Stimulated activated CD8-positive, alpha-beta memory T cell treated with anti-CD3 and anti-CD28 coated beads, Interleukin-12 subunit alpha, Interleukin-12 subunit beta, amount 100 ng/mL, for 24 hours (primary cell): ENCODE results near the gene TRDMT1.
"Not testable (repeated sequence)": the region's sequence is repeated elsewhere in the genome, so short reads cannot be mapped to it uniquely, and the experiment has no call there.

Experiments
- DNase-seq: peaks from one replicate; pipeline ENCODE4 v3.0.0-alpha.2; 2020; ENCODE audit errors: extremely low read depth

TRDMT1 gene

DNA sequence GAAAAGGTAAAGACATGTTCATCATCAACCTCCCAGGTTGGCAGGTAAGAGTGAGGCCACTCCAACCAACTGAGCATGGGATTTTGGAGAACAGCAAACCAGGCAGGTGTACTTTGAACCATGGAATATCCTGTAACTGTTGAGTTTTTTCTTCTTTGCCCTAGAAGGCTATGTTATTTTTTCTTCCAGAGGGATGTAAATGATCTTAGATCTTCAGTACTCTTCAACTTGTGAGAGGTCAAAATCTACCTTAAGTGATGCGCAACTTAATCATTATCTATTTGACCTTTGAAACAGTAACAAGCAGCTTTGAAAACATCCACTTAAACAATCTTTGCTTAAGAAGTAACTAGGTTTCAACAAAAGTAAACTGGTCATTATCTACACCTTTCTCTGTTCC, 71.7 kb downstream of the TRDMT1 start, which contains the start of gene CUBN:
CUBN (minus strand) TSS at position 71 of the 400 bp plus-strand sequence; CDS start at position 25, 46 bp downstream.
- no peak for DNase-seq

DNA sequence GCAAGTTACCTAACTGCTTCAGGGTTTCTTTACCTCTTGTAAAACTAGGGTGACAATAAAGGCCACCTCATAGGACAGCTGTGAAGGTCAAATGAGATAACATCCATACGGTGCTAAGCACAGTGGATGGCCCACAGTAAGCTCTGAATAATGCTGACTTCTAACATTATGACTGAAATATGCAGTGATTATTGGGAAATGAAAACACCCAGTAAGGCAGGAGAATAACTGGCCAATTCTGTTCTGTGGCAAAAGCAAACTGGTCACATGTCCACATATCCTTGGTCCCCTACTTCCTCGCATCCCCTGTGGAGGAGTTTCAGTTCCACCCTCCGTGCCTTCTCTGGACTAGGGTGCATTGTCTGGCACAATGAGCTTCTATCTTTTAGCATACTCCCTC, 73.2 kb downstream of the TRDMT1 start:
- no peak for DNase-seq

GRCh38 chr10:17126327-17126726, 75.1 kb downstream of the TRDMT1 start:
- no peak for DNase-seq

DNA sequence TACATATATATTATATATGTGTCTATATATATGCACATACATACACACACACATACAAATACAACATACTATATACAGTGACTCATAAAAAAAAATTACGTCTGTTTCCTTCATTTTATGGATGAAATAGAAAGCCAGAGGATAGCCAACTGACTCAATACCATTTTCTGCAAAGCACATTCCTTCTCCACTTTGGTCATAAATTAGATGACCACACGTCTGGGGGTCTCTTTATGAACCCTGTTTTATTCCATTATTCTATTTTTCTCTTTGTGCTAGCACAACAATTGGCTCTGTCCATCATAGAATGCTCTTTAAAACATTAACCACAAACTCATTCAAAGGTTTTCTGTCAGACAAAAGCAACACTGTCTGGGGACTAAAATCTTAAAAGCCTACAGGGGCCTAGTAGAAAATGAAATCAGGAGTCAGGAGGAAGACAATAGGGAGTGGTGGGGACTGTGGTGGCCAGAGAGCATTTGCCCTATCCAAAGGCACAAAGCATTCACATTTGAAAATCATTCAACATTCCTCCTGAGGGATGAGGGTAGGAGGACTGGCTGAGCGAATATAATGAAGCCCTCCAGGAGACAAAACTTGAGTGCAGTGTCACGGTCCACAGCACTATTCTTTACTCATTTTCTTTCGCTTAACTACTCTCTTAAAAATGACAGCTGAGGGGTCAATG, 76.1 kb downstream of the TRDMT1 start:
- no peak for DNase-seq

GRCh38 chr10:17123961-17124360, 77.5 kb downstream of the TRDMT1 start:
- no peak for DNase-seq

- no peak for DNase-seq
These were observed 78.5 kb downstream of the TRDMT1 start for GRCh38 chr10:17122726-17123661.

DNA sequence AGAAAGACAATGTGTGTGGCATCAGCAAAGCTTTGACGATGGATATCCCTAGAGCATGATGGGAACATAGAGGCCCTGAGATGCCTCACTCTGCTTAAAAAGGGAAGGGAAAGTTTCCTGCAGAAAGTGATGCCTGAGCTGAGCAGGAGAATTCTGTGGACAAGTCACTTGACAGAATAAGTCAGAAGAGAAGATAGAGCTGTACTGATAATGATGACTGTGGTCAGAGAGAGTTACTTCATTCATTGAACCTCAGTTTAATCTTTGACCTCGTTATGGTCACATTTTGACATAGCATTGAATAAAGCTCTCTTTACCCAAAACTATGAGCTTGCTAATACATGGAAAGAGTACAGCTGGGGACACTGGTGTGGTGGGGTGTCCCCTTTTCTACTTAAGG, 79.4 kb downstream of the TRDMT1 start:
- no peak for DNase-seq

DNA sequence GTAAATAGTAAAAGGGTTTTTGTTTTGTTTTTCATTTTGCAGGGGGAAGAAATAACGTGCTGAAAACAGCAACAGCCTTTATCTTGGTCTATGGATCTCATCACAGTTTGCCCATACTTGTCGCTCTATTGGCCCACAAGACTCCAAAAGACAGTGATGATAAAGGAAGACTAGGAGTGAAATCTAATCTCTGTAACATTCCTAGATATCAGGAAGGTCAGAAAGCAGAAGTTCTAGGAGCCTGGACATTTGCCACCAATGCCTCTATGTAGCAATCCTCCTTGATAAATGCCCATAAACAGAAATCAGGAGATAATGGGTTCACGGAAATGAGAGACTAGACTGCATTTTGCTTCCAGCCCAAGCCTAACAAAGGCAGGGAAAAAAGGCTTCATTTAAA, 80.8 kb downstream of the TRDMT1 start:
- DNase-seq: no peak

DNA sequence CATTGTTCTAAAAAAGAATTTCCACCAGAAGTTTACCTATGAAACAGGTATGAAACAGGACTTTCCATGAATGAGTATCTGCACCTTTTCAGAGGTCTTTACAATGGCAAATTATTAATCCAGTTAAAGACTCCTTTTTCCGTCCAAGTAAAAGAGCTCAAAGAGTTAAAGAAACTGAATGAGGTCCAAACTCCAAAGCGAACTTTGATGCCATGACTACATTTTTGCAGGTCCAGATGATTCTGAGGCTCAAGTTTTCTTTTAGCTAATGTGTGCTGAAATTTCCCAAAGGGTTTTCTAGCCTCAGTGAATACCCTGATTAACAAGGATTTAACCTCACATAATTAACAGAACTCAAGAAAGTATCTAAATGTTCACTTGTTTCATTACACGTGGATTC, 81.6 kb downstream of the TRDMT1 start:
- no peak for DNase-seq

GRCh38 chr10:17116193-17116592, 85.3 kb downstream of the TRDMT1 start:
- DNase-seq: no peak

- no peak for DNase-seq
These were observed 85.8 kb downstream of the TRDMT1 start for GRCh38 chr10:17115683-17116082.

GRCh38 chr10:17114878-17115444, 86.5 kb downstream of the TRDMT1 start:
- DNase-seq: not testable (repeated sequence)

DNA sequence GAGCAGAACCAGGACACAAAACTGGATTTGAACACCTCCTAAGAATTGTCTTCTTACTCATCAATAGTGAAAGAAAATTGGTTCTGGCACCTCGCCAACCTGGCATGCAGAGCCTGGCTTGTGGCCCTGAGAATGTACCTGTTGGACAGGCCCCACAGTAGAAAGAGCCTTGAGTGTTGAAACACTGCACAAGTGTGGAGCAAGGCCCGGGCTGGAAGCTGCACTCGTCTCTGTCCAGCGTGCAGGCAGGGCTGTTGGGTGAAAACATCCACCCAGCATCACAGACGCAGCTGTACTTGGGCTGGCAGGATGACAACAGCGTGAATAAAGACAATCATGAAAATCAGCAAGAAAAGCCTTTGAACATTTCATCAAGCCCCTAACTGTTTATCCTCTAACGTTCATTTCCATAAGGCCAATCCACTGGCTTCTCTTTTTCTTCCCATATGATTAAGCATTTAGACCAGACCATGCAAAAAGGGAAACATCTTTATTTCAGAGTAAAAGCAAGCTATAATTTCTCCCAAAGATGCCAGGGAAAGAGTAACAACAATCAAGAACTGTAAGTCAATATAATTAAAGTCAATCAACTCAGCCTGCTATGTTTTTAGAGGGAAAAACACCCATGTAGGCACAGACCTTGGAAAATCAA, 87.5 kb downstream of the TRDMT1 start:
- no peak for DNase-seq

- no peak for DNase-seq
These were observed 88.1 kb downstream of the TRDMT1 start for GRCh38 chr10:17113346-17113745.

DNA sequence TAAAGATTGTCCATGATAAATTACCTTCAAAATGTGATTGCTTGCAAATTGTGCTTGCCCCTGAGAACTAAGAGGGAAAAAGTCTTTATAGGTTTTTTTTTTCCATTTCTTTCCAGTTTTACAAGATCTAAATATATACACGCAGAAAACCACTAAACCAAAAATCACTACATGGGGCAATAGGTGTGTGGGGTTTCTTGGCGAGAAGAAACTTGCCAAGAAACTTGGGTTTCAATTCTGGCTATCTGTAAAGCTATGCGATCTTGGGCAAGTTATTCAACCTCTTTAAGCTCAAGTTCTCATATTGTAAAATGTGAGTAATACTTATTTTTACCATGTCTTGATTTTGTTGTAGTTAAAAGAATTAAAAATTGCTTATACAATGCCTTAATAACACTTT, 88.9 kb downstream of the TRDMT1 start:
- DNase-seq: no peak

DNA sequence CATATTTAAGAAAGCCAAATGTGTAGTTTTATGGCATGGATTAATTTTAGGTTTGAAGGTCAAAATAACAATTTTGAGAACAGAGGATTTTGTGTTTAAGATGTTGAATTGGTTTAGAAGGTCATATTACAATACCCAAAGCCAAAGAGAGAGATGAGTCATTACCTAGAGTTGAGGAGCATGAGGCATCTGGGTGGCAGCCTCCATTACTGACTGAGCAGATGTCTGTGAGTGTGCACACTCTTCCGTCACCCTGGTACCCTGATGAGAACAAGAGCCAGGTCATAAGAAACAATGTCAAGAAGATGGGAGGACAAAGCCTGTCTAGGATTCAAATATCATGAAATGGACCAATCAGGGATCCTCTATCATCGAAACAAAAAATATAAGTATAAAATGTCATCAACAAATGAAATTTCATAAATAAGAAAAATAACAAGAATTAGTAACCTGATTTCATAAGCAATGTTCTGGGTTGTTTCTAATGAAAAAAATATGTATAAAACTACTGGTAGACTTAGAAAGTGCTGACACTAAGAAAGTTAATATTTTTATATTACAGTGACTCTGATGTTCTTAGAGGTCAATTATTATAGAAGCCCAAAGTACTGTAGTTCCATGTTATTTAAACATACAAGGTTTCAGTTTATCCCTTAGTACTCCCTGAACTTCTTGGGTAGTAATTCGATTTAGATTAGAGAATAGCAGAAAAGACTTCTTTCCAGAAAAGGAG, 91.8 kb downstream of the TRDMT1 start:
- DNase-seq: no peak

DNA sequence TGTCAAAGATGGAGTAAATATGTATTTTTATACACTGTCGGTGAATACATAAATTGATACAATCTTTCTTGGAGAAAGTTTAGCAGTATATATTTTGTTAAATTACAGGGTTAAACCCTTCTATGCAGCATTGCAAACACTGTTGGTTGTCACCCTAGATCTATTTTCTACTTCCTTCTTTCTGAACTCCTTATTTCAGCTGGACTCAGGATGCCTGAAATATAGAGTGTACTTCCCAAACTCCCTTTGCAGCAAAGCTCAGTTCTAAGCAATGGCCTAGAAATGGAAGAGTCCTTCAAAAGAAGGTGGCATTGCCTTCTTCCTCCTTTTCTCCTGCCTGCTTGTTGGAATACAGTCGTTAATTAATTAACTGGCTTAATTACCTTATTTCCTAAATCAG, 92.4 kb downstream of the TRDMT1 start:
- DNase-seq: no peak

DNA sequence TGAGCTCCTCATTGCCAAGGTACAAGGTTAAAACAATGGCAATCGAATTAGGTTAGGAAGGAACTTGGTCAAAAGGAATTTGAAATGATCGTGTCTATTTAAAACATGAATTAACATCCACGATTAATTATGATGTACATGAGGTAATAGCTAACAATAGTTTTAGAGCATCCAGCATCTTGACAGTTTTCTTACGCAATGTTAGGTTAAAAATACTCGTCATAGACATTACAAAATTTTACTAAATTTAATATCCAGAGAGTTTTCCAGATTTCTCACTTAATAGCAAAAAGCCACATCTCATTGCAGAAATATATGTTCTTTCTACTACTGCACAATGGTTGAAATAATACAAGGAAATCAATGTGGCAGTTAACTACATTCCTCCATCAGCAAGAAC, 94.5 kb downstream of the TRDMT1 start:
- DNase-seq: no peak

- no peak for DNase-seq
These were observed 99.6 kb downstream of the TRDMT1 start for GRCh38 chr10:17101910-17102266.

- DNase-seq: no peak
These were observed 100.1 kb downstream of the TRDMT1 start for GRCh38 chr10:17101257-17101909.

- no peak for DNase-seq
These were observed 100.9 kb downstream of the TRDMT1 start for GRCh38 chr10:17100586-17100985.
